Activated CD8-positive, alpha-beta memory T cell treated with anti-CD3 and anti-CD28 coated beads, Interleukin-2, amount 10 ng/mL, durations not matched to agents 7 days and 5 days (primary cell): ENCODE results near the gene OR2A2. TPM values are rescaled to one million over a fixed set of nuclear protein-coding genes. Genes with fewer than 3 reads are reported as not detected.

ENCODE experiments used
- total RNA-seq, 2 experiments: library from RNA; stranded (reverse); gene quantifications; one replicate each; pipeline ENCODE4 v1.2.3, GENCODE V29; 2021

Gene OR2A2
- total RNA-seq, 2 experiments from 2014 or later = not detected

Other genes starting within 250 kb of the OR2A2 start
- 10 to 100 TPM; 17.4 to 17.8 TPM for gene TCAF1, start 207.4 kb upstream of the OR2A2 start, total RNA-seq
- not detected for gene OR2F2, start 174.3 kb upstream of the OR2A2 start, total RNA-seq
- not detected for gene OR2F1, start 154.7 kb upstream of the OR2A2 start, total RNA-seq
- gene OR6B1, start 109.3 kb upstream of the OR2A2 start, total RNA-seq = not detected
- not detected for gene OR2A5, start 60.6 kb upstream of the OR2A2 start, total RNA-seq
- not detected for gene OR2A25, start 39.8 kb upstream of the OR2A2 start, total RNA-seq
- gene OR2A12, start 23.3 kb upstream of the OR2A2 start, total RNA-seq = not detected
- not detected for gene OR2A14, start 13.6 kb downstream of the OR2A2 start, total RNA-seq
- 1 to 10 TPM; 1.2 to 1.8 TPM for gene CTAGE4, start 73.9 kb downstream of the OR2A2 start, total RNA-seq
- 1 to 10 TPM; 1.7 to 2.6 TPM for gene ARHGEF35, start 86.2 kb downstream of the OR2A2 start, total RNA-seq
- not detected for gene OR2A42, start 130.0 kb downstream of the OR2A2 start, total RNA-seq
- gene OR2A7, start 155.2 kb downstream of the OR2A2 start, total RNA-seq = 1 to 10 TPM in 1 of 2 experiments, under 1 TPM in 1; 0.54 to 1.4 TPM
- not detected for gene CTAGE8, start 159.7 kb downstream of the OR2A2 start, total RNA-seq
- gene OR2A1, start 202.8 kb downstream of the OR2A2 start, total RNA-seq = not detected
- 1 to 10 TPM; 5.6 to 7.4 TPM for gene ARHGEF5, start 245.8 kb downstream of the OR2A2 start, total RNA-seq